GM21381 (cell line): ENCODE measurements around the gene HMGA1.
"Not testable (repeated sequence)": the region's sequence is repeated elsewhere in the genome, so short reads cannot be mapped to it uniquely, and the experiment has no call there.

Experiments
- ATAC-seq: cut with Tn5 transposase; IDR thresholded peaks from one replicate; pipeline ENCODE4 v1.9.1; 2021; ENCODE audit warnings: mild to moderate bottlenecking, moderate library complexity; ENCODE audit not compliant: unreplicated experiment

The HMGA1 gene

GRCh38 chr6:34259529-34260069, 22.9 kb downstream of the HMGA1 start:
- ATAC-seq = no peak

GRCh38 chr6:34260576-34261267, 24.0 kb downstream of the HMGA1 start:
- ATAC-seq = no peak

- not testable (repeated sequence) for ATAC-seq
Measured at GRCh38 chr6:34263484-34263883, 26.8 kb downstream of the HMGA1 start.

- no peak for ATAC-seq
Measured at GRCh38 chr6:34267746-34268145, 31.1 kb downstream of the HMGA1 start.

- not testable (repeated sequence) for ATAC-seq
Measured at GRCh38 chr6:34269132-34269531, 32.5 kb downstream of the HMGA1 start.

- ATAC-seq = not testable (repeated sequence)
Measured at GRCh38 chr6:34269658-34270341, 33.1 kb downstream of the HMGA1 start.

GRCh38 chr6:34272013-34272926, 35.6 kb downstream of the HMGA1 start:
- no peak for ATAC-seq

GRCh38 chr6:34273242-34273805, 36.7 kb downstream of the HMGA1 start:
- ATAC-seq = no peak

GRCh38 chr6:34274129-34274528, 37.5 kb downstream of the HMGA1 start:
- ATAC-seq = no peak

GRCh38 chr6:34275128-34275804, 38.6 kb downstream of the HMGA1 start:
- no peak for ATAC-seq

GRCh38 chr6:34276191-34276590, 39.5 kb downstream of the HMGA1 start:
- no peak for ATAC-seq

GRCh38 chr6:34276881-34277762, 40.4 kb downstream of the HMGA1 start:
- no peak for ATAC-seq

GRCh38 chr6:34277763-34278112, 41.1 kb downstream of the HMGA1 start:
- no peak for ATAC-seq

- ATAC-seq = no peak
Measured at GRCh38 chr6:34278833-34279232, 42.2 kb downstream of the HMGA1 start.

GRCh38 chr6:34280216-34280615, 43.5 kb downstream of the HMGA1 start:
- ATAC-seq = no peak

GRCh38 chr6:34281702-34282334, 45.1 kb downstream of the HMGA1 start:
- no peak for ATAC-seq

- no peak for ATAC-seq
Measured at GRCh38 chr6:34284563-34285447, 48.1 kb downstream of the HMGA1 start.
